ENCODE results near the gene CAV2.

CAV2 gene

DNA sequence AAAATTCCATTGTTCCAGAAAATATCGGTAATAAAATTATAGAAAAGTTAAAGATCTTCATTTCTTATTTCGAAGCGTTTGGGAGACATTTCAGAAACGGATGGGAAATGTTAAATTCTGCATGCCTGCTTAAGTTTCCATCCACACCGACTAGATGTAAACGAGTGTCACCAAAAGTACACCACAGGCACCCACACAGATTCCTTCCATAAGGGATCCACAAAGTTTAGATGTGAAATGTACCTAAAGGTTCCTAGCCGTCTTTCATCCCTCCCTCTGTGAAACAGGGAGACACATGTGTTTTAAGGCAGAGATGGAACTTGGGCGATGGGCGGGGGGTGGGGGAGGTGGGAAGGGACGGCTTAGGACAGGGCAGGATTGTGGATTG, 24.7 kb downstream of the CAV2 start:
- peak overlapping the region; percentile 47 for H3K4me3 ChIP-seq (ENCODE audit: insufficient read depth, low read depth, low read length)
- H3K27me3 ChIP-seq (ENCODE audit: control insufficient read depth, insufficient read depth, low read length, poor library complexity, severe bottlenecking) = peaks cover 53% of the 10 kb centered on the region
- no peaks in the 10 kb centered on the region for H3K36me3 ChIP-seq (ENCODE audit: control insufficient read depth, insufficient read depth, low read length)
- peaks cover 5% of the 10 kb centered on the region for H3K4me1 ChIP-seq (ENCODE audit: control insufficient read depth, insufficient read depth, low read length)
- WGBS, 2 experiments = 0 to 18% methylated on average over 1 to 8 of the region's 10 CpGs
- H3K9me3 ChIP-seq (ENCODE audit: control insufficient read depth, low read length) = no peaks in the 10 kb centered on the region
- no peak overlapping the region for H3K27ac ChIP-seq (ENCODE audit: insufficient read depth, low read depth, low read length, poor library complexity, severe bottlenecking)

DNA sequence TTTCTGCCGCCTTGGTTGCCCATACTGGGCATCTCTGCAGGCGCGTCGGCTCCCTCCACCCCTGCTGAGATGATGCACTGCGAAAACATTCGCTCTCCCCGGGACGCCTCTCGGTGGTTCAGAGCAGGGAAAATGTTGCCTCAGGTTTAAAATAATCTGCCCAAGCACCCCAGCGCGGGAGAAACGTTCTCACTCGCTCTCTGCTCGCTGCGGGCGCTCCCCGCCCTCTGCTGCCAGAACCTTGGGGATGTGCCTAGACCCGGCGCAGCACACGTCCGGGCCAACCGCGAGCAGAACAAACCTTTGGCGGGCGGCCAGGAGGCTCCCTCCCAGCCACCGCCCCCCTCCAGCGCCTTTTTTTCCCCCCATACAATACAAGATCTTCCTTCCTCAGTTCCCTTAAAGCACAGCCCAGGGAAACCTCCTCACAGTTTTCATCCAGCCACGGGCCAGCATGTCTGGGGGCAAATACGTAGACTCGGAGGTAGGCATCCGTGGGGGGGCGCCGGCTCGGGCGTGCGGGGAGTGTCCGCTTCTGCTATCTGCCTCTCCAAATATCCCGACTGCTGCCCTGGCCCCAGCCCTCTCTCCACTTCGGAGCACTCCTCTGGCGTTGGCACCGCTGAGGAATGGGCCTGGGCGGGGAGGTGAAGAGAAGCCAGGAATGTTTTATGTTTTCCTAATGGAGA, 25.2 kb downstream of the CAV2 start, which contains the start of gene CAV1:
CAV1 (plus strand) TSS at position 428 of the 689 bp plus-strand sequence; CDS start at position 455, 27 bp downstream.
- peaks cover 53% of the 10 kb centered on the region for H3K27me3 ChIP-seq (ENCODE audit: control insufficient read depth, insufficient read depth, low read length, poor library complexity, severe bottlenecking)
- H3K36me3 ChIP-seq (ENCODE audit: control insufficient read depth, insufficient read depth, low read length) = no peaks in the 10 kb centered on the region

DNA sequence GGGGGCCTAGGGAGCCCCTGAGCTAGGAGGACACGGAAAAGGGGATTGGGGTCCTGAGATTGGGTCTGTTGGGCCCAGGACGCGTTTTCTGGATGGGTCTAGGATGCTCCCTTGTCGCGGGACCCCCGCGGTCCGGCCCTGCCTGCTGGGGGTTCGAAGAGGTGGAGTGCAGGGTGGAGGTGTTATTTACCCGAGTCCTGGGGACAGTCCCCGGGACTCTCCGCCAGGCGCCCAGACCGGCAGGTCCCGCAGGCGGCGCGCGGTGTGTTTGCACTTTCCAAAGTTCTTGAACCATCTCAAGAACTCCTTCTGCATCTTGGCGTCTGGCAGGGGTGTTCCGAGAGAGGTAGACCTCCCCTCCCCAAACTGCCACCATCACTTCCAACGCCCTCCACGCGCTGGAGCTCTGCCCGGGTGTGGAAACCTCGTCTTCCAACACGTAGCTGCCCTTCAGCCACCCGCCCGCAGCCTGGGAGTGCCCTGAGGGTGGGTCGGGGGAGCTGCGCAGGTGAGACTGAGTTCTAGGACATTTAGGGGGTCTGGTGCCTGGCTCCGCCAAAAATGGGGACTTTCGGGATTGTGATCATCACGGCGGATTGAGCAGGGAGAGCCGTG, 25.9 kb downstream of the CAV2 start:
- 1% methylated on average over 36 of the region's 36 CpGs for whole genome bisulfite sequencing, 2 experiments
- Histone ChIP-seq H3K36me3 (ENCODE audit: control insufficient read depth, insufficient read depth, low read length) (no peaks in the 10 kb centered on the region), H3K9me3 (ENCODE audit: control insufficient read depth, low read length) (no peaks in the 10 kb centered on the region), H3K27ac (ENCODE audit: insufficient read depth, low read depth, low read length, poor library complexity, severe bottlenecking) (no peak overlapping the region), H3K27me3 (ENCODE audit: control insufficient read depth, insufficient read depth, low read length, poor library complexity, severe bottlenecking) (peaks cover 53% of the 10 kb centered on the region), H3K4me1 (ENCODE audit: control insufficient read depth, insufficient read depth, low read length) (peaks cover 5% of the 10 kb centered on the region), H3K4me3 (ENCODE audit: insufficient read depth, low read depth, low read length) (peak overlapping the region; percentile 47)

More for the DNA sequence above, 25.2 kb downstream of the CAV2 start, which contains the start of gene CAV1:
- no peak within 1 kb of the TSS for H3K27ac ChIP-seq (ENCODE audit: insufficient read depth, low read depth, low read length, poor library complexity, severe bottlenecking)
- no peaks in the 10 kb centered on the region for H3K9me3 ChIP-seq (ENCODE audit: control insufficient read depth, low read length)
- H3K4me1 ChIP-seq (ENCODE audit: control insufficient read depth, insufficient read depth, low read length) = peaks cover 5% of the 10 kb centered on the region
- H3K4me3 ChIP-seq (ENCODE audit: insufficient read depth, low read depth, low read length) = peak within 1 kb of the TSS; percentile 47
- 0 to 1% methylated on average over 42 of the region's 42 CpGs for WGBS, 2 experiments

DNA sequence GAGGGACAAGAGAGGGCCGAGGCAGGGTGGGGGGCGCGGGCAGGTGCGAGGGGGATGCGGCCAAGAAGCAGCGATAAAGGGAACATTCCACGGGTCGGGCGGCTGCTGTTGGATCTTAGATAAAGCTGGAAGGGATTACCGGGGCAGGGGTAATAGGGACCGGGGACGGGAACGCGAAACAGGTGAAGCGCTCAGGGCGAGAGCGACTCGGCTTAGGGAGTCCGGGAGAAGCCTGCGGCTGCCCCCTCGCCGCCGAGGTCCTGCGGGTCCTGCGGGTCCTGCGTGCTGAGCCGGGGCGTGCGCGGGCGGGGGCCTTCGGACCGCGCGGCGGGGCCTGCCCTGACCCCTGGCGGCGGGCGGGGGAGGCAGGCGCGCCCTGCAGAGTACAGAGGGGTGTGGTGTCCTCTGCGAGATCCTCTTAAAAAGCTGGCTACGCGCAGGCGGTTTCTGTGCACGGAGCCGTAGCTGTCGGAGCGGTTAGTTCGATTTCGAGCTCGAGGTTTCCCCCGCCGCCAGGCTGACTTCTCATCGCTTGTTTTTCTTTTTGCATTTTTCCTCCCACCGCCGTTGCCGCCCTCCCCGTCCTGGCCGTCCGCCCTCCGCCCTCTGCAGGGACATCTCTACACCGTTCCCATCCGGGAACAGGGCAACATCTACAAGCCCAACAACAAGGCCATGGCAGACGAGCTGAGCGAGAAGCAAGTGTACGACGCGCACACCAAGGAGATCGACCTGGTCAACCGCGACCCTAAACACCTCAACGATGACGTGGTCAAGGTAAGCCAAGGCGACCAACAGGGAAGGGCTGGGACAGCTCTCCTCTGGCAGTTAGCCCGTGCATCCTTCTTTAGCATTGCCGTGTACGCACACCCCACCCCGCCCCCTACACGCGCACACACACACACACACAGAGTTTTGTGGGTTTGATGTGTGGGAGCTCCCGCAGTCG, 26.6 kb downstream of the CAV2 start:
- Histone ChIP-seq H3K4me1 (ENCODE audit: control insufficient read depth, insufficient read depth, low read length) (peaks cover 5% of the 10 kb centered on the region), H3K27ac (ENCODE audit: insufficient read depth, low read depth, low read length, poor library complexity, severe bottlenecking) (no peak overlapping the region), H3K36me3 (ENCODE audit: control insufficient read depth, insufficient read depth, low read length) (no peaks in the 10 kb centered on the region), H3K9me3 (ENCODE audit: control insufficient read depth, low read length) (no peaks in the 10 kb centered on the region), H3K27me3 (ENCODE audit: control insufficient read depth, insufficient read depth, low read length, poor library complexity, severe bottlenecking) (peaks cover 53% of the 10 kb centered on the region), H3K4me3 (ENCODE audit: insufficient read depth, low read depth, low read length) (peak overlapping the region; percentile 47)
- 0 to 1% methylated on average over 76 to 83 of the region's 83 CpGs for WGBS, 2 experiments

DNA sequence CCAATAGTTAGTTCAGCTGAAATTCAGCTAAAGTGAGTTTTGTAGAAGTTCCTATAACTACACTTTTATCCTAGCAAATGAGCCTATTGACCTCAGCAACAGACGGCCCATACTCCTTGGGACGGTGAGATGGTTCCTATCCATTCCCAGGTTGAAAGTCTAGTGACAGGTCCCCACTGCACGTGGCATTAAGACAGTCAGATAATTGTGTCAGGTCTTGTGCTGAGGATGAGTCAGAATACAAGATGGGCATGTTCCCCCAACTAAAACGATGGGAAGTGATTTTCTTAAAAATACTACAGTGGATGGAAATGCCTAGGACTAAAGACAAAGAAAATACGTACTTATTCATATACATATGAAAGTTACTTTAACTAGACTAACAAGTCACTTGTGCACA, 27.4 kb downstream of the CAV2 start:
- peaks cover 53% of the 10 kb centered on the region for H3K27me3 ChIP-seq (ENCODE audit: control insufficient read depth, insufficient read depth, low read length, poor library complexity, severe bottlenecking)
- peak overlapping the region; percentile 47 for H3K4me3 ChIP-seq (ENCODE audit: insufficient read depth, low read depth, low read length)
- peaks cover 5% of the 10 kb centered on the region for H3K4me1 ChIP-seq (ENCODE audit: control insufficient read depth, insufficient read depth, low read length)
- H3K27ac ChIP-seq (ENCODE audit: insufficient read depth, low read depth, low read length, poor library complexity, severe bottlenecking) = no peak overlapping the region
- H3K9me3 ChIP-seq (ENCODE audit: control insufficient read depth, low read length) = no peaks in the 10 kb centered on the region
- H3K36me3 ChIP-seq (ENCODE audit: control insufficient read depth, insufficient read depth, low read length) = no peaks in the 10 kb centered on the region
- 51 to 52% methylated on average over 4 to 5 of the region's 5 CpGs for WGBS, 2 experiments

DNA sequence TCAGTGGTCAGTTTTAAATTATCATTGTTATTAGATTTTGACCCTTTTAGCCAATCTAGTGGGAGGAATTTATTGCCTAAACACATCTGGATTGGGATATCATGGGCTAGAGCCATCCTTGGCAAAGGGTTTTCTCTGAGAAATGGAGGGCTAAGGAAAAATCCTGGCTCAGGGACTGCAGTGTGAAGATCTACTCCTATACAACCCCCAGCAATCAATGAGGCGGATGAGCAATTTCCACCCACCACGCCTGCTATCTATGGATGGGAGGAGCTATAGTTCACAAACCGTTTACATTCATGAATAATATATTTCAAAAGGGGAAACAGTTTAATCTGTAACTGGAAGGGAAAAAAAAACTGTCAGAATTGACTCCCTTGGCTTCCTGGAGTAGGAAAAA, 28.0 kb downstream of the CAV2 start:
- H3K4me3 ChIP-seq (ENCODE audit: insufficient read depth, low read depth, low read length) = no peak overlapping the region
- 100% methylated on average over 2 of the region's 3 CpGs; no CpG with 5 or more reads in 1 of the 2 experiments for WGBS, 2 experiments
- H3K9me3 ChIP-seq (ENCODE audit: control insufficient read depth, low read length) = no peaks in the 10 kb centered on the region
- H3K27ac ChIP-seq (ENCODE audit: insufficient read depth, low read depth, low read length, poor library complexity, severe bottlenecking) = no peak overlapping the region
- H3K4me1 ChIP-seq (ENCODE audit: control insufficient read depth, insufficient read depth, low read length) = peaks cover 5% of the 10 kb centered on the region
- H3K27me3 ChIP-seq (ENCODE audit: control insufficient read depth, insufficient read depth, low read length, poor library complexity, severe bottlenecking) = peaks cover 53% of the 10 kb centered on the region
- H3K36me3 ChIP-seq (ENCODE audit: control insufficient read depth, insufficient read depth, low read length) = no peaks in the 10 kb centered on the region

DNA sequence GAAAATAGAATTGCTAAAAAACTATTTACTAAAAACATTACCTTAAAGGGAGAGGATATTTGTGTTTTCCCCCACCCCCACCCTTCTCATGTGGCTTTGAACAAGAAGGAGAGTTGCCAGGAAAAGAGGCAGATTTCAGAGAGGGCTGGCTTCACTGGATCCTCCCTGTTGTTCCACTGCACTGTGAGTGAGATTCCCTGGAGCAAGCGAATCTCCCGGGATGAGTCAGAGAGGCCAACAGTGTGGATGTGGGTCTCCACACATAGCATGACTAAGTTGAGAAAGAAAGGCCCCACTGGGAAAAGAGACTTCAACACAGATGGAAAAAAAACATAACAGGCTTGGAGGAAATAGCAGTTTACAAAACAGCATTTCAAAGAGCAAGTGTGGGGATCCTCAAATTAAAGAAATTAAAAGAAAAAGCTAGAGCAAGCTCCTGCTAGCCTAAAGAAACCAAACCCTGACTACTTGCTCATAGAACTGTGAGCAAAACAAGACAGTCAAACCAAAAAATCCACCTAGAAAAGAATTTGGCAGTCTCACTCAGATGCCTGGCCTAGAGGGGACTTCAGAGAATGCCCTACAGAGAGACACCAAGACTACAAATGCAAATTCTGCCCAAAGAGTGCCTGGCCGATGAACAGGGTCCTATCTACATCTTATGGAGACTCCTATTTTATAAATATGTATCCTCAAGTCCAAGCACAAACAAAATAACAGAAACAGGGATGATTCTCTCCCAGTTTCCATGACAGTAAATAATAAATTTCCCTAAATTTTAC, 28.7 kb downstream of the CAV2 start:
- Histone ChIP-seq H3K27me3 (ENCODE audit: control insufficient read depth, insufficient read depth, low read length, poor library complexity, severe bottlenecking) (peaks cover 52% of the 10 kb centered on the region), H3K4me1 (ENCODE audit: control insufficient read depth, insufficient read depth, low read length) (peaks cover 5% of the 10 kb centered on the region), H3K4me3 (ENCODE audit: insufficient read depth, low read depth, low read length) (no peak overlapping the region), H3K27ac (ENCODE audit: insufficient read depth, low read depth, low read length, poor library complexity, severe bottlenecking) (no peak overlapping the region), H3K36me3 (ENCODE audit: control insufficient read depth, insufficient read depth, low read length) (no peaks in the 10 kb centered on the region), H3K9me3 (ENCODE audit: control insufficient read depth, low read length) (no peaks in the 10 kb centered on the region)
- 52 to 59% methylated on average over 3 of the region's 3 CpGs for WGBS, 2 experiments

DNA sequence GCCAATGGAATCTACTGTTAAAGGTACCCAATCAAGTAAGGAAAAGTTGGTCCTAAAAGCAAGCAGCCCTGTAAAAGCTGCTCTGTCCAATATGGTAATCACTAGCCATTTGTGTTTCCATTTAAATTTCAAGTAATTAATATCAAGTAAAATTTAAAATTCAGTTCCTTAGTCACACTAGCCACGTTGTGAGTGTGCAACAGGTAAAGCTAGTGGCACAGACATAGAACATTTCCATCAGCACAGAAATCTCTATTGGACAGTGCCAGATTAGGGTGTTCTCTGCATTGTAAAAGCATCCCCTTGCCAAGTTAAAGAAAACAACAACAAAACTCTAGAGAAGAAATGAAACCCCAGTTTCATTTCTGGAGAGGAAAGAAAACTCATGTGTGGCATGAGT, 29.7 kb downstream of the CAV2 start:
- Histone ChIP-seq H3K4me1 (ENCODE audit: control insufficient read depth, insufficient read depth, low read length) (peaks cover 5% of the 10 kb centered on the region), H3K4me3 (ENCODE audit: insufficient read depth, low read depth, low read length) (no peak overlapping the region), H3K27me3 (ENCODE audit: control insufficient read depth, insufficient read depth, low read length, poor library complexity, severe bottlenecking) (peaks cover 42% of the 10 kb centered on the region), H3K27ac (ENCODE audit: insufficient read depth, low read depth, low read length, poor library complexity, severe bottlenecking) (no peak overlapping the region), H3K36me3 (ENCODE audit: control insufficient read depth, insufficient read depth, low read length) (no peaks in the 10 kb centered on the region), H3K9me3 (ENCODE audit: control insufficient read depth, low read length) (no peaks in the 10 kb centered on the region)
- 75 to 90% methylated on average over 1 of the region's 1 CpG for WGBS, 2 experiments

DNA sequence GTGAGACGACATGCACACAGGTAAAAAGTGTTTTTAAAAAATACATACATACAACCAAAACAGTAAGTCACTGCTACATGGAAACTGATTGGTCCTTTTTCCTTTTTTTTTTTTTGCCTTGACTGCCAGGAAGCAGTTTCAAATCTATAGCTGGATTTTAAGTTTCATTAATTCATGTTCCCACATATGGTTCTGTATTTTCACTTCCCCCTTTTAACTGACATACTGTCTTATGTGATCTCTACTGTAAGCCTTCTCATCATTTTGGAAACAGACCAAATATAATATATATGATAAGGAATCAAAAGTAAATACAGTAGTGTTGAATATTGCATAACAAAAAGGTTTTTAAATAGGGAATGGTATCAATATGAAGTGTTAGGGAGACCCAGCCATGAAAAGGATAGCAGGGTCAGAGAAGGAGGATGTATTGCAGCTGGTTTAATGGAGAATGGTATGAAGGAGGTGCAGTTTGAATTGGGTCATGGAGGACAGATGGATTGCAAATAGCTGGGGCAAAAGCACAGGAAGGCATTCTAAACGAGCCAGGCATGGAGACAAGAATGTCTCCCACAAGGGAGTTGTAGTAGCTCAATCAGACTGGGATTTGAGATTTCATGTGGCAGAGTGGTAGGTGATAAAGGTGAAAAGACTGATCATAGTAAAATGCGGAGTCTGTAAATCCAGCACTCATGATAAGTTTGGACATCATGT, 30.7 kb downstream of the CAV2 start:
- no peaks in the 10 kb centered on the region for H3K4me1 ChIP-seq (ENCODE audit: control insufficient read depth, insufficient read depth, low read length)
- no peaks in the 10 kb centered on the region for H3K36me3 ChIP-seq (ENCODE audit: control insufficient read depth, insufficient read depth, low read length)
- 84 to 86% methylated on average over 3 of the region's 3 CpGs for WGBS, 2 experiments
- H3K27me3 ChIP-seq (ENCODE audit: control insufficient read depth, insufficient read depth, low read length, poor library complexity, severe bottlenecking) = peaks cover 32% of the 10 kb centered on the region
- H3K4me3 ChIP-seq (ENCODE audit: insufficient read depth, low read depth, low read length) = no peak overlapping the region
- no peaks in the 10 kb centered on the region for H3K9me3 ChIP-seq (ENCODE audit: control insufficient read depth, low read length)
- H3K27ac ChIP-seq (ENCODE audit: insufficient read depth, low read depth, low read length, poor library complexity, severe bottlenecking) = no peak overlapping the region

Data from ectodermal cell (in vitro differentiated cells).